Spleen (tissue), 7 donors: ENCODE results near the gene PSORS1C2.

ENCODE experiments used
- CTCF ChIP-seq, 11 experiments: fragments of 200-600 bp in 7 of 11; fragments of 450-650 bp in 4 of 11; sonication (generic) in 4 of 11; IDR thresholded peaks in 8 of 11; conservative IDR thresholded peaks in 3 of 11; 1 replicate in 7 of 11; 2 replicates in 4 of 11; pipeline versions ENCODE4 v1.4.0 to v1.8.0; 2016 to 2021; ENCODE audit warnings: antibody characterized with exemption in 11 of 11, inconsistent platforms in 4 of 11, mild to moderate bottlenecking in 1 of 11
- POLR2A ChIP-seq, 3 donors: fragments of 450-650 bp; IDR thresholded peaks; one replicate each; pipeline ENCODE4 v1.5.1; 2017; ENCODE audit warnings: antibody characterized with exemption in 3 of 3, mild to moderate bottlenecking in 1 of 3
- POLR2AphosphoS5 ChIP-seq, 3 donors: sonication (generic); formaldehyde crosslinking; IDR thresholded peaks; one replicate each; pipeline ENCODE4 v1.5.1; 2017; ENCODE audit warnings: antibody characterized with exemption in 3 of 3
- donor health status: DM: no; HTN: no; CAD: no; lungs with moderate emphysema.
- donor health status: DM: no; HTN: no; CAD: no.
- donor health status: DM: no; HTN: no; CAD: no.

GRCh38 chr6:31186052-31186734, 47.3 kb upstream of the PSORS1C2 start:
- TF ChIP-seq CTCF (IDR thresholded peaks at IDR 0.05 in 8 of 11, conservative IDR thresholded peaks at IDR 0.05 in 3 of 11), result no peak
- no peak for TF ChIP-seq POLR2A (IDR thresholded peaks at IDR 0.05)
- peak; percentile 22 to 72 (median 58) for TF ChIP-seq POLR2AphosphoS5 (IDR thresholded peaks at IDR 0.05)
